HG03520 (cell line): ENCODE measurements around the gene CBARP.
"Not testable (repeated sequence)": the region's sequence is repeated elsewhere in the genome, so short reads cannot be mapped to it uniquely, and the experiment has no call there.

Source experiments
- ATAC-seq: cut with Tn5 transposase; IDR thresholded peaks from one replicate; pipeline ENCODE4 v1.9.1; 2021; ENCODE audit warnings: mild to moderate bottlenecking, moderate library complexity; ENCODE audit not compliant: unreplicated experiment

Gene CBARP

GRCh38 chr19:1216756-1217155, 21.0 kb downstream of the CBARP start:
- ATAC-seq: no peak

GRCh38 chr19:1214862-1215731, 22.7 kb downstream of the CBARP start:
- ATAC-seq: no peak

- ATAC-seq: no peak
These were observed 23.4 kb downstream of the CBARP start for GRCh38 chr19:1214299-1214861.

- ATAC-seq: no peak
These were observed 24.2 kb downstream of the CBARP start for GRCh38 chr19:1213391-1214286.

GRCh38 chr19:1211494-1212234, 26.1 kb downstream of the CBARP start:
- no peak for ATAC-seq

- no peak for ATAC-seq
These were observed 27.6 kb downstream of the CBARP start for GRCh38 chr19:1210227-1210538.

- ATAC-seq: not testable (repeated sequence)
These were observed 29.0 kb downstream of the CBARP start for GRCh38 chr19:1208830-1209229.

- ATAC-seq: no peak
These were observed 30.8 kb downstream of the CBARP start for GRCh38 chr19:1206864-1207450.

GRCh38 chr19:1206150-1206863, 31.5 kb downstream of the CBARP start:
- ATAC-seq: no peak

- ATAC-seq: peak; percentile 82
These were observed 32.4 kb downstream of the CBARP start, which contains the start of gene STK11 for GRCh38 chr19:1205114-1206099. STK11 (plus strand) TSS chr19:1205778; CDS start chr19:1206914, 1,136 bp downstream.

- not testable (repeated sequence) for ATAC-seq
These were observed 37.2 kb downstream of the CBARP start for GRCh38 chr19:1200614-1201013.

GRCh38 chr19:1199531-1199930, 38.3 kb downstream of the CBARP start:
- ATAC-seq: no peak

GRCh38 chr19:1189419-1189818, 48.4 kb downstream of the CBARP start:
- no peak for ATAC-seq

- ATAC-seq: no peak
These were observed 54.1 kb downstream of the CBARP start for GRCh38 chr19:1183543-1184172.

GRCh38 chr19:1182727-1183126, 55.1 kb downstream of the CBARP start:
- no peak for ATAC-seq

GRCh38 chr19:1182068-1182467, 55.7 kb downstream of the CBARP start:
- no peak for ATAC-seq

GRCh38 chr19:1181606-1182005, 56.2 kb downstream of the CBARP start:
- no peak for ATAC-seq
